22Rv1 (cell line): ENCODE results near the gene KLK11.

Source experiments
- H3K27ac ChIP-seq: fragments of 450-650 bp; 2 replicates; pipeline ENCODE4 v1.5.1; 2017
- CTCF ChIP-seq: fragments of 450-650 bp; IDR thresholded peaks from 2 replicates; pipeline ENCODE4 v1.5.1; 2017; ENCODE audit warnings: mild to moderate bottlenecking
- ZFX ChIP-seq: fragments of 450-650 bp; IDR thresholded peaks from 2 replicates; pipeline ENCODE4 v1.6.1; 2017; ENCODE audit warnings: antibody characterized with exemption, borderline replicate concordance

The KLK11 gene

GRCh38 chr19:51063664-51064063, 37.2 kb upstream of the KLK11 start:
- H3K27ac ChIP-seq = no peak overlapping the region
- TF ChIP-seq ZFX (no peak), CTCF (no peak)

- no peak overlapping the region for H3K27ac ChIP-seq
- TF ChIP-seq ZFX = no peak
- TF ChIP-seq CTCF = no peak
These were observed 34.6 kb upstream of the KLK11 start for GRCh38 chr19:51060973-51061372.

- no peak overlapping the region for H3K27ac ChIP-seq
- TF ChIP-seq ZFX (no peak), CTCF (no peak)
These were observed 33.9 kb upstream of the KLK11 start for GRCh38 chr19:51060336-51060735.

- TF ChIP-seq CTCF (no peak), ZFX (no peak)
- H3K27ac ChIP-seq = no peak overlapping the region
These were observed 33.3 kb upstream of the KLK11 start for GRCh38 chr19:51059715-51060114.

GRCh38 chr19:51055866-51056265, 29.4 kb upstream of the KLK11 start:
- H3K27ac ChIP-seq = no peak overlapping the region

GRCh38 chr19:51047031-51047335, 20.6 kb upstream of the KLK11 start:
- no peak overlapping the region for H3K27ac ChIP-seq
- TF ChIP-seq ZFX = no peak
- TF ChIP-seq CTCF = no peak

More at GRCh38 chr19:51055866-51056265, 29.4 kb upstream of the KLK11 start:
- TF ChIP-seq CTCF (no peak), ZFX (no peak)

GRCh38 chr19:51044327-51044726, 17.9 kb upstream of the KLK11 start:
- no peak for TF ChIP-seq ZFX
- no peak for TF ChIP-seq CTCF
- no peak overlapping the region for H3K27ac ChIP-seq
